ENCODE results near the gene MYADML2. TPM values are rescaled to one million over a fixed set of nuclear protein-coding genes. Genes with fewer than 3 reads are reported as not detected.

Gene MYADML2
- total RNA-seq, 1 experiment from 2014 or later = 0.22 TPM

DNA sequence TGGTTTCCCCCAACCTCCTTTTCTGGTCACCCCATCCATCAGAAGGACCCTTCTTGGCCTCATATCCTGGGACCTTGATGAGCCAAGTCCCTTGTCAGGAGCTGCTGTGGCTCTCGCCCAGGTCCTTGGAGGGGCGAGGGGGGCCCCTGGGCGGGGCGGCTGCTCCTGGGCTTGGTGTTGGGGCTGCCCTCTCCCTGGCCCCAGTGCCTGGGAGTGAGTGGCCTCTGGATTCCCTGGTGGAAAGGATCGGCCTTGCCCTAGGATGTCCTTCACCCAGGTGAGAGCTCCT is 20.2 kb upstream of the MYADML2 start:
- peaks cover 84% of the 10 kb centered on the region for H3K27me3 Mint-ChIP-seq (ENCODE audit: low read depth)
- Histone ChIP-seq H2AK5ac (ENCODE audit: insufficient read length, low read length) (no peak overlapping the region), H3K79me2 (ENCODE audit: insufficient read depth, low read length) (no peaks in the 10 kb centered on the region), H2BK20ac (ENCODE audit: low read depth, low read length, poor library complexity, severe bottlenecking) (no peak overlapping the region), H2AFZ (ENCODE audit: low read length) (no peak overlapping the region), H4K8ac (replicated peaks; ENCODE audit: insufficient read length, low read depth, low read length) (no peak overlapping the region), H4K5ac (ENCODE audit: insufficient read length, low read depth, low read length) (no peak overlapping the region), H4K91ac (ENCODE audit: insufficient read length, low read depth, low read length) (no peak overlapping the region), H3K79me1 (ENCODE audit: insufficient read depth, low read depth, low read length, poor library complexity, severe bottlenecking) (no peaks in the 10 kb centered on the region), H3K23ac (ENCODE audit: insufficient read length, low read depth, low read length) (no peak overlapping the region), H2BK120ac (ENCODE audit: low read depth, low read length, poor library complexity, severe bottlenecking) (no peak overlapping the region), H3K9me3 (ENCODE audit: control insufficient read depth, low read depth, low read length) (no peaks in the 10 kb centered on the region), H2BK5ac (ENCODE audit: insufficient read length, low read length) (no peak overlapping the region), H3K23me2 (ENCODE audit: insufficient read length, low read depth, low read length, poor library complexity, severe bottlenecking) (no peaks in the 10 kb centered on the region), H3K4me1 (ENCODE audit: insufficient read depth, low read length) (peaks cover 2% of the 10 kb centered on the region; the same call in 1 of the 2 replicates), H3K56ac (ENCODE audit: insufficient read length, low read depth, low read length) (no peak overlapping the region), H2BK15ac (ENCODE audit: low read depth, low read length) (no peak overlapping the region), H3K4ac (ENCODE audit: low read depth, low read length) (no peak overlapping the region), H3T11ph (ENCODE audit: low read length) (no peak overlapping the region), H3K4me2 (ENCODE audit: insufficient read depth, insufficient read length, low read length) (no peak overlapping the region), H3K9ac (ENCODE audit: extremely low read depth, insufficient read length, low read length) (no peak overlapping the region), H3K14ac (ENCODE audit: insufficient read depth, low read length) (no peak overlapping the region; the same call in 1 of the 2 replicates), H3K18ac (ENCODE audit: insufficient read length, low read depth, low read length) (no peak overlapping the region), H4K20me1 (ENCODE audit: control insufficient read depth, insufficient read depth, insufficient read length) (no peaks in the 10 kb centered on the region), H2BK12ac (ENCODE audit: insufficient read length, low read depth, low read length) (no peak overlapping the region), H3K27ac (ENCODE audit: insufficient read length, low read depth, low read length) (no peak overlapping the region), H3K27me3 (ENCODE audit: insufficient read depth, low read length) (peaks cover 16% of the 10 kb centered on the region; the same call in 1 of the 2 replicates)
- peaks cover 12 to 23% of the 10 kb centered on the region in 2 experiments for H3K4me1 Mint-ChIP-seq
- no peak for DNase-seq
- H3K4me3 Mint-ChIP-seq = no peak overlapping the region
- WGBS (ENCODE audit: extremely low coverage, insufficient read length, low lambda C conversion rate) = no CpG with 5 or more reads among the region's 5 CpGs
- H3K36me3 Mint-ChIP-seq (ENCODE audit: insufficient read depth in 1 of 3, low read depth in 3 of 3) = no peaks in the 10 kb centered on the region
- no peak for TF ChIP-seq CTCF (conservative IDR thresholded peaks at IDR 0.05)
- peaks cover 1 to 2% of the 10 kb centered on the region in 2 experiments; a peak in 3 of 5 replicates for H3K9me3 Mint-ChIP-seq
- no peak overlapping the region for H3K27ac Mint-ChIP-seq

All from H9 (cell line).